ENCODE results near the gene IL15RA.
"Not testable (repeated sequence)": the region's sequence is repeated elsewhere in the genome, so short reads cannot be mapped to it uniquely, and the experiment has no call there.

Gene IL15RA

GRCh38 chr10:6005161-6005804 lies 27.9 kb upstream of the IL15RA start:
- not testable (repeated sequence) for DNase-seq

GRCh38 chr10:6002809-6003510 lies 25.6 kb upstream of the IL15RA start:
- DNase-seq = no peak

DNA sequence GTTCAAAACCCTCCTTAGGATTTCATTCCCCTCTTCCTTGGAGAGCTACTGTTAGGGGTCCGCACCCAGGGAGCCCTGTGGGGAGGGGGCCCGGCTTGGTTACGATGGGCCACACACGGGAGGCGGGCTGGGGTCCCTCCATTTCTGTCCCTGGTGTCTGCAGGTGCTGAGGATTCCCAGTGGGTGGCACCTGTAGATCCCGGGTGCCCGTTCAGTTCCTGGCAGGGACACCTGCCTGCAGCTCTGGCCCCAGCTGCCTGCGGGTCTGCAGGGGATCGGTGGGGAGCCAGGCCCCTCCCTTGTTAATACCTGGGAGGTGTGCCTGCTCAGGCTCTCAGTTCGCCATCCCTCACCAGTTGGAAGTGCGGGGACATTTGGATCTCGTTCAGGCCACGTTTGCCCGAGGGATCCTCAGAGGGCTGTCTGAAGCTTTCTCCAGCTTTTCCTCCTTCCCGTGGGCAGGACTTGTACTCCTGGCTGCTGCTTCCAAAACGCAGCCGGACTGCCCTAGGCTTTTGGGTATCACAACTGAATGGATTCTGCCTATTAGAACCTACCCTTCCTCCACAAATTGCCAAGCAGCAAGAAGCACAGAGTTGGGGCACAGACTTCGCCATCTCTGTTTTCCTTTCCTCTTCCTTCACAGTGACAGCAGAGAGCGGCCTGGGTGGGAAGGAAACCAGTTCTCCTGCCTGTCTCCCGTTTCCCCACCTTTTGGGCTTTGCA lies 22.3 kb upstream of the IL15RA start:
- DNase-seq = peak; percentile 5

DNA sequence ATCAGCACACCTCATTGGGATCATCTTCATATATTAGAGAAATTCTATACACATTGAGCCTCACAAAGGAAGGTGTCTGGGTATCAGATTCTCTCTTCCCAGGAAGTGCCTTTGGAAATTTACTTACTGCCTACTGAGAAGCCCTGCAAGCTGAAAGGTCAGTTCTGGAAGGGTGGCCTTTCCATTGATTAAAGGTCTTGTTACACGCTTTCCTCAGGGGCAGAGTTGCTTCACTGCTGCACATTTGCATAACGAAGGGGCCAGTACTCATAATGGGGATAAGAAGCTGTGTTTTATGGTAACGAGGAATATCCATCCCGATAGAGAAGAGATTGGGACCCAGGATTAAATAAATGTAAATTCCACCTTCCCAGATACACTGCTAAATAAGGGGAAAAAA lies 19.4 kb upstream of the IL15RA start:
- DNase-seq = no peak

DNA sequence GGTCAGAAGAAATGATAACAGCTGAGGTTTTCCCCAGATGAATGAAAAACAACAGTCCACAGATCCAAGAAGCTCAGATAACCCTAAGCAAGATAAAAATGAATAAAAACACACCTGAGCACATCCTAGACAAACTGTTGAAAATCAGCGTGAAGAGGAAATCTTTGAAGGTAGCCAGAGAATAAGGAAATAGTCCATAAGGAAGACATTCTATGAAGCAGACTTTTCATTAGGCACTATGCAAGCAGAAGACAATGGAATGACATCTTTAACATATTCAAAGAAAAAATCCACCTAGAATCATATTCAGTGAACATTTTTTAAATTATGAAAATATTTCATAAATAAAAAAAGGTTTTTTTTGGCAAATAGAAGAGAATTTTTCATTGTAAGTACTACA lies 15.1 kb upstream of the IL15RA start:
- no peak for DNase-seq

- DNase-seq = no peak
Measured at GRCh38 chr10:5991708-5992107, 14.4 kb upstream of the IL15RA start.

GRCh38 chr10:5989756-5990155 lies 12.4 kb upstream of the IL15RA start:
- DNase-seq = no peak

- no peak for DNase-seq
Measured at GRCh38 chr10:5988336-5988920, 11.1 kb upstream of the IL15RA start.

GRCh38 chr10:5987747-5988146 lies 10.4 kb upstream of the IL15RA start:
- DNase-seq = no peak

DNA sequence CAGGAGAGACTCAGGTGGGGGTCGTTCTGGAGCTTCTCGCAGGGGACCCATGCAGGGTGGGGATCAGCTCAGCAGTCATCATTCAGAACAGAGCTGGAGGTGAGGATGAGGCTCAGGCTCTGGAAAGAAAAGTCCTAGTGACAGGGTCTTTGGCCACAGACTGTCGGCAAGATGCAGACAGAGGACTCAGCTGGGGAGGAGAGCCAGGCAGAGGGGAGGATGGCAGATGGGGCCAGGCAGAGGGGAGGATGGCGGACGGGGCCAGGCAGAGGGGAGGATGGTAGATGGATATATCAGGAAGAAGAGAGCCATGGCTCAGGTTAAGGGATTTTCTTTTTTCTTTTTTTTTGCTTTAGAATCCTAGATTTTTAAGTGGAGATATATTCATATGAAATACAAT lies 7.7 kb upstream of the IL15RA start:
- no peak for DNase-seq

DNA sequence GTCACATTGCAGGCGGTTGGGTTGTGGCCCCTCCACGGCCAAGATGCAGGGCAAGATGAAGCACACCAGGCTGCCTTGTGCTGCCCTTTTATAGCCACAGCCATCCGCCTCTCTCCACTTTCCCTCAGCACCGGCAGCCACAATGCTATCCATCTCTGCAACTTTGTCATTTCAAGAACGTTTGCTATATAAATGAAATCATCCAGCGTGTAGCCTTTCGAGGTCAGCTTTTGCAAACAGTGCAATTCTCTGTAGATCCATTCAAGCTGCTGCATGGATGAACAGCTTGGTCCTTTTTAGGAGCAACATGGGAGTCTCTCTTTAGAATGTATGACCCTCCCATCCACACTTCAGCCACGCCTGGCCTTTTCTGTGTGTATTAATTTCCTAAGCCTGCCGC lies 6.4 kb upstream of the IL15RA start:
- DNase-seq = no peak

- DNase-seq = no peak
Measured at GRCh38 chr10:5981529-5981928, 4.2 kb upstream of the IL15RA start.

DNA sequence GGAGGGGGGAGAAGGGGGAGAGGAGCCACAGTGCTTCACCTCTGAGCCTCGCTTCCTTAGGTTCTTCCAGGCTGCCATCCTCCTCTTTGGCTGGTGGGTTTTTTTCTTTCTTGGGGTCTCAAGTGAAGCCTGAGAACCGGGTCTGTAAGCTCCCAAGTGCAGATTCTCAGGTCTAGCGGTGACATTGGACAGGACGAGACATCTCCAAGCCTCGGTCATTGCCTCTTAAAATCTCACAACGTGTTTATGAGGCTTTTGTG lies 817 bp upstream of the IL15RA start:
- DNase-seq = no peak

DNA sequence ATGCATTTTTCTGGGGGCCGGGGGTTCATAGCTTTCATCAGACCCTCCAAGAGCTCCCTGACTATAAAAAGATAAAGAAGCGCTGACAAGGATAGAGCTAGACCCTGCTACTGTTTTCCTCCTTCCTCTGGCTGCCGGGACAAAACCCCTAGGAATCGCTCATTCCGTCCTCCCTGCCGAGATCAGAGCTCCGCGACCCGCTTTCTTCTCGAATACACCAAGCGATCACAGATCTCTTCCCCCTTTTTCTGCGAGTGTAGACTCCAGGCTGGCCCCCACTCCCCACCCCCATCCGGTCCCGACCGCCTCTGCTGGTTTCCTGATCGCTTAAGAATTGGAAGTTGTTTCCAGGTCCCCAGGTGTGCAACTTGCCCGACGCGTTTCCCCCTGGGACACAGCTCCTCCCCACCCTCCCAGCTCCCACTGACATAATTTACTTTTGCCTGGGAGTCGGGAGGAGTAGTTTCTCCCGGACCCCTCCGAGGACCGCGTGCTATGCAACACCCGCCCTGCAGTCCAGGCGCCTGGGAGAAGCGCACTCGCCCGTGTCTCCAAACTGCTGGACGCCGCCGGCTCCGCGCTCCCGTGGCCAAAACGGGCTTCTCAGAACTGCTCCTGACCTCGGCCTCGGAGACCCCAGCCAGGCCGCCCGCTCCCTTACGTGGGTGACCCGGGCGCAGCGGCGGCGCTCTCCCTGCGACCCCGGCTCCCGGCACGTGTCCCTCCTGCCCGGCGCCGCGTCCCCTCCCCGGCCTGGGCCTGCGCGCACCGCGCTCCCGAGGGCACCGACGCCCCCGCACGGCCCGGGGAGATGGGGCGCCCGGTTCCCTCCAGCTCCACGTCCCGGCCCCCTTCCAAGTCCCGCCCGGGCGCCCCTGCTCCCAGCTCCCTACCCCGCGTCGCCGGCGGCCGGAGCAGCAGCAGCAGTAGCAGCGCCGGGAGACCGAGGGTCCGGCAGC lies 552 bp downstream of the IL15RA start:
- DNase-seq = peak; percentile 6

GRCh38 chr10:5975641-5976473 lies 1.5 kb downstream of the IL15RA start:
- no peak for DNase-seq

- DNase-seq = no peak
Measured at GRCh38 chr10:5973069-5973468, 4.3 kb downstream of the IL15RA start.

DNA sequence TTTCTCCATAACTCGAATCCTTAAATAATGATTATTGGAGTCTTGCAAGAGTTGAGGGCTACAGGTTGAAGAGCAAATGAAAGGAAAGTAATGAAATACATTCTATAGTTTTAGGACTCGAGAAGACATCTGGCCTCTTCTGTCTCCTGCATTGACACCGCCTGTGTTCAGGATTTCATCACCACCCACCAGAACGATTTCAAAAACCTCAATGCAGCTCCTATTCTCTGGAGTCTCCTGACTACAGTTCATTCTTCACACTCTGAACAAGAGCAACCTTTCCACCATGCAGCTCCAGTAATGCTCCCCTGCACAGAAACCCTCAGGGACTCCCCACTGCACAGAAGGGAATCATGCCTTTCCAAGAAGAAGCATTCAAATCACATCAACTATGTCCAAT lies 5.5 kb downstream of the IL15RA start:
- no peak for DNase-seq

GRCh38 chr10:5971315-5971832 lies 6.0 kb downstream of the IL15RA start:
- DNase-seq = no peak

DNA sequence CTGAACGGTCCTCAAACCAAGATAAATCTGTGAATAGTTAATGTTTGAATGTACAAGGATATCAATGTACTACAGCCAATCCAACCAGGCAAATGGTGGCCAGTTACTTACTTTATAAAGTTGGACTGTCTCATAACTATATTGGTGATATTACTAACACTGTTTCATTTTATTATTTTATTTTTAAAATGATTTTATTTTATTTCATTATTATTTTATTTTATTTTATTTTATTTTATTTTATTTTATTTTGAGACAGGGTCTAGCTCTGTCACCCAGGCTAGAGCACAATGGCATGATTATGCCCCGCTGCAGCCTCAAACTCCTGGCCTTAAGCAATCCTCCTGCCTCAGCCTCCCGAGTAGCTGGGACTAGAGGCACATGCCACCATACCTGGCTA lies 6.8 kb downstream of the IL15RA start:
- no peak for DNase-seq

DNA sequence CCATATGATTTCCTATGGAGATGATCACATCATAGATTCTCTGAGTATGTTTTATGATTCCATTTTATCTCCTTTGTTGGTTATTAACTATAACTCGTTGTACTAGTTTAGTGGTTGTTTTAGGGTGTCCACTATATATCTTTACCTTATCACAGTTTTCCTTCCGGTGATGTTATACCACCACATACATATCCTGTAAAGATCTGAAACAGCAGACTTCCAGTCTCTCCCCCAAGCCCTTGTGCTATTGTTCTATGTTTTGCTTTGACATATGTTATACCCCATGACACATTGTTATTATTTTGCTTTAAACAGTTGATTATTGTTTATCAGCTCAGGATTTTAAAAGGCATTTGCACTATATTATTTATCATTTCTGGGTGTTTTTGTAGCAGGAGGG lies 7.3 kb downstream of the IL15RA start:
- no peak for DNase-seq

- DNase-seq = no peak
Measured at GRCh38 chr10:5968681-5969453, 8.5 kb downstream of the IL15RA start.

Measured in DMS79 treated with DMSO at 0.1 percent for 48 hours (cell line).